Tibial artery (tissue), 4 donors: Measurements from ENCODE around the gene FOXJ3.

Experiments
- DNase-seq, 2 donors: peaks; one replicate each; pipeline ENCODE4 v3.0.0-alpha.2; 2019
- H3K27ac ChIP-seq, 2 donors: fragments of 200-600 bp; sonication (generic) in 1 of 2; 1 replicate in 1 of 2; 2 replicates in 1 of 2; pipeline ENCODE4 v1.5.1; 2018 to 2019; ENCODE audit warnings: mild to moderate bottlenecking in 1 of 2
- H3K27me3 ChIP-seq, 2 donors: fragments of 200-600 bp; sonication (generic) in 1 of 2; one replicate each; pipeline versions ENCODE4 v1.5.1 to v1.6.0; 2016 to 2019
- H3K36me3 ChIP-seq, 3 donors: fragments of 200-600 bp; sonication (generic) in 2 of 3; one replicate each; pipeline ENCODE4 v1.5.1; 2016 to 2019; ENCODE audit warnings: mild to moderate bottlenecking in 2 of 3
- H3K4me1 ChIP-seq, 4 donors: fragments of 200-600 bp; sonication (generic) in 2 of 4; 1 replicate in 3 of 4; 2 replicates in 1 of 4; pipeline ENCODE4 v1.5.1; 2016 to 2019
- H3K4me3 ChIP-seq, 2 donors: fragments of 200-600 bp; sonication (generic) in 1 of 2; 1 replicate in 1 of 2; 2 replicates in 1 of 2; pipeline ENCODE4 v1.5.1; 2018 to 2019; ENCODE audit warnings: mild to moderate bottlenecking in 2 of 2
- H3K9me3 ChIP-seq, 3 donors: fragments of 200-600 bp; sonication (generic) in 1 of 3; one replicate each; pipeline ENCODE4 v1.5.1; 2016 to 2019
- CTCF ChIP-seq, 2 experiments: fragments of 200-600 bp in 1 of 2; fragments of 450-650 bp in 1 of 2; IDR thresholded peaks; one replicate each; pipeline ENCODE4 v1.5.1; 2017 to 2019; ENCODE audit warnings: antibody characterized with exemption in 2 of 2, mild to moderate bottlenecking in 1 of 2, moderate library complexity in 1 of 2
- intact Hi-C: fragments of 100-400 bp; cut with DNase I; formaldehyde crosslinking; loops from one replicate; pipeline ENCODE4 v1.15.0; 2023; ENCODE audit warnings: low total_unique reads

The FOXJ3 gene

GRCh38 chr1:42172381-42173133 is 162.5 kb downstream of the FOXJ3 start:
- H3K9me3 ChIP-seq, result no peaks in the 10 kb centered on the region
- peaks cover 0 to 14% (median 4%) of the 10 kb centered on the region in 4 donors for H3K4me1 ChIP-seq
- no peak overlapping the region for H3K4me3 ChIP-seq
- peaks cover 0 to 5% (median 0%) of the 10 kb centered on the region in 3 donors for H3K36me3 ChIP-seq
- intact Hi-C loops, result loop anchor here (5.0 to 10.0 kb wide), 2 partner anchors 162 to 600 kb away; partner anchors contain the start of gene FOXJ3
- peaks cover 0 to 9% of the 10 kb centered on the region in 2 donors for H3K27me3 ChIP-seq
- no peak for TF ChIP-seq CTCF (IDR thresholded peaks at IDR 0.05)
- DNase-seq, result no peak
- no peak overlapping the region for H3K27ac ChIP-seq

- DNase-seq, result no peak
- Histone ChIP-seq H3K36me3 (peaks cover 0 to 5% (median 0%) of the 10 kb centered on the region in 3 donors), H3K27me3 (peaks cover 0 to 9% of the 10 kb centered on the region in 2 donors), H3K27ac (no peak overlapping the region), H3K4me3 (no peak overlapping the region), H3K4me1 (peaks cover 0 to 14% (median 4%) of the 10 kb centered on the region in 4 donors), H3K9me3 (no peaks in the 10 kb centered on the region)
- intact Hi-C loops, result loop anchor here (5.0 to 10.0 kb wide), 2 partner anchors 163 to 599 kb away; partner anchors contain the start of gene FOXJ3
- no peak for TF ChIP-seq CTCF (IDR thresholded peaks at IDR 0.05)
These were observed 163.3 kb downstream of the FOXJ3 start for GRCh38 chr1:42171679-42172266.

GRCh38 chr1:42170779-42171621 is 164.0 kb downstream of the FOXJ3 start:
- Histone ChIP-seq H3K4me3 (no peak overlapping the region), H3K36me3 (no peaks in the 10 kb centered on the region), H3K27ac (no peak overlapping the region), H3K9me3 (no peaks in the 10 kb centered on the region), H3K27me3 (peaks cover 0 to 9% of the 10 kb centered on the region in 2 donors), H3K4me1 (peaks cover 0 to 14% (median 5%) of the 10 kb centered on the region in 4 donors)
- no peak for TF ChIP-seq CTCF (IDR thresholded peaks at IDR 0.05)
- no peak for DNase-seq
- intact Hi-C loops, result loop anchor here (5.0 to 10.0 kb wide), 2 partner anchors 164 to 599 kb away; partner anchors contain the start of gene FOXJ3

- no peak overlapping the region for H3K4me3 ChIP-seq
- H3K27ac ChIP-seq, result no peak overlapping the region
- H3K9me3 ChIP-seq, result no peaks in the 10 kb centered on the region
- H3K36me3 ChIP-seq, result no peaks in the 10 kb centered on the region
- peaks cover 0 to 17% (median 9%) of the 10 kb centered on the region in 4 donors for H3K4me1 ChIP-seq
- DNase-seq, result no peak
- no peak for TF ChIP-seq CTCF (IDR thresholded peaks at IDR 0.05)
- intact Hi-C loops, result no loop called here
- H3K27me3 ChIP-seq, result peaks cover 0 to 9% of the 10 kb centered on the region in 2 donors
These were observed 166.3 kb downstream of the FOXJ3 start for GRCh38 chr1:42168763-42169162.

GRCh38 chr1:42168391-42168670 is 166.7 kb downstream of the FOXJ3 start:
- Histone ChIP-seq H3K36me3 (no peaks in the 10 kb centered on the region), H3K9me3 (no peaks in the 10 kb centered on the region), H3K4me1 (peaks cover 0 to 13% (median 8%) of the 10 kb centered on the region in 4 donors), H3K27me3 (peaks cover 0 to 9% of the 10 kb centered on the region in 2 donors), H3K27ac (no peak overlapping the region), H3K4me3 (no peak overlapping the region)
- no peak for TF ChIP-seq CTCF (IDR thresholded peaks at IDR 0.05)
- intact Hi-C loops, result no loop called here
- no peak for DNase-seq
